CD8-positive, alpha-beta memory T cell (primary cell): ENCODE results near the gene SEL1L3. TPM values are rescaled to one million over a fixed set of nuclear protein-coding genes. Genes with fewer than 3 reads are reported as not detected.

Experiments
- CTCF ChIA-PET: fragments of 350-600 bp; sonication (Branson Sonifier 250); formaldehyde crosslinking; loops from one replicate; lab custom pipeline; 2021; ENCODE audit warnings: antibody characterized with exemption; lab: Charles Lee
- POLR2A ChIA-PET: fragments of 350-600 bp; sonication (Branson Sonifier 250); formaldehyde crosslinking; loops from one replicate; lab custom pipeline; 2021; ENCODE audit warnings: antibody characterized with exemption; lab: Charles Lee
- DNase-seq, 5 donors: peaks; one replicate each; pipeline versions ENCODE4 v3.0.0 to v3.0.0-alpha.2; 2020 to 2022; ENCODE audit warnings: mixed read lengths in 1 of 5
- H3K27ac ChIP-seq: one replicate; pipeline ENCODE4 v1.7.0; 2013; ENCODE audit warnings: low read depth, mild to moderate bottlenecking, low read length, moderate library complexity
- H3K27me3 ChIP-seq: 2 replicates; pipeline ENCODE4 v1.7.0; 2013; ENCODE audit warnings: low read length, mild to moderate bottlenecking; ENCODE audit not compliant: insufficient read depth, poor library complexity, severe bottlenecking
- H3K36me3 ChIP-seq: 2 replicates; pipeline ENCODE4 v1.7.0; 2013; ENCODE audit warnings: mild to moderate bottlenecking, low read length, moderate library complexity; ENCODE audit not compliant: insufficient read depth
- H3K4me1 ChIP-seq: 2 replicates; pipeline ENCODE4 v1.7.0; 2013; ENCODE audit warnings: mild to moderate bottlenecking, low read length, moderate library complexity; ENCODE audit not compliant: insufficient read depth
- H3K4me3 ChIP-seq: 2 replicates; pipeline ENCODE4 v1.7.0; 2013; ENCODE audit warnings: mild to moderate bottlenecking, low read length
- H3K9me3 ChIP-seq: 2 replicates; pipeline ENCODE4 v1.7.0; 2013; ENCODE audit warnings: mild to moderate bottlenecking, low read length
- H3K27ac Mint-ChIP-seq, 8 donors: one replicate each; pipeline ENCODE4 v1.8.0; 2020 to 2021; ENCODE audit warnings: mixed read lengths in 8 of 8, mild to moderate bottlenecking in 6 of 8, inconsistent platforms in 3 of 8, moderate library complexity in 3 of 8
- H3K27me3 Mint-ChIP-seq, 2 donors: one replicate each; pipeline ENCODE4 v1.8.0; 2020 to 2021; ENCODE audit warnings: mixed read lengths in 2 of 2, mild to moderate bottlenecking in 1 of 2, moderate library complexity in 1 of 2
- H3K36me3 Mint-ChIP-seq, 3 donors: one replicate each; pipeline ENCODE4 v1.8.0; 2020 to 2021; ENCODE audit warnings: mixed read lengths in 3 of 3, inconsistent platforms in 1 of 3, mild to moderate bottlenecking in 1 of 3
- H3K4me1 Mint-ChIP-seq, 3 donors: one replicate each; pipeline ENCODE4 v1.8.0; 2020 to 2021; ENCODE audit warnings: mixed read lengths in 3 of 3, inconsistent platforms in 1 of 3, mild to moderate bottlenecking in 1 of 3
- H3K4me3 Mint-ChIP-seq, 7 donors: one replicate each; pipeline ENCODE4 v1.8.0; 2020 to 2021; ENCODE audit warnings: mixed read lengths in 7 of 7, mild to moderate bottlenecking in 6 of 7, moderate library complexity in 4 of 7, inconsistent platforms in 2 of 7
- H3K9me3 Mint-ChIP-seq, 5 donors: one replicate each; pipeline ENCODE4 v1.8.0; 2020 to 2022; ENCODE audit warnings: mixed read lengths in 5 of 5, mild to moderate bottlenecking in 3 of 5, moderate library complexity in 2 of 5, inconsistent platforms in 1 of 5
- polyA plus RNA-seq: library from polyadenylated mRNA; unstranded; fragments of 300-500 nt; fragmentation: Illumina TruSeq; gene quantifications from one replicate; pipeline ENCODE4 v1.2.3, GENCODE V29; 2021
- total RNA-seq, 2 experiments: library from RNA; stranded (reverse); gene quantifications; one replicate each; pipeline ENCODE4 v1.2.3, GENCODE V29; 2021

The SEL1L3 gene
- total and polyA plus RNA-seq, 3 experiments from 2014 or later, result 36.4 to 63.7 (median 46.2) TPM

DNA sequence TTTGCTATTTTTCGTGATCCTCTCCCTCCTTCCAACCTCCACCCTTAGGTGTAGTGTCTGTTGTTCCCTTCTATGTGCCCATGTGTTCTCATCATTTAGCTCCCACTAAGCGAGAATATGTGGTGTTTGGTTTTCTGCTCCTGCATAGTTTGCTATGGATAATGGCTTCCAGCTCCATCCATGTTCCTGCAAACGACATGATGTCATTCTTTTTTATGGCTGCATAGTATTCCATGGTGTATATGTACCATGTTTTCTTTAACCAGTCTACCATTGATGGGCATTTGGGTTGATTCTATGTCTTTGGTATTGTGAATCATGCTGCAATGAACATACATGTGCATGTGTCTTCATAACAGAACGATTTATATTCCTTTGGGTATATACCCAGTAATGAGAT lies 102.7 kb downstream of the SEL1L3 start:
- Mint-ChIP-seq H3K4me1 (no peaks in the 10 kb centered on the region), H3K27me3 (no peaks in the 10 kb centered on the region), H3K36me3 (peaks cover 22 to 93% (median 41%) of the 10 kb centered on the region in 3 donors), H3K4me3 (no peak overlapping the region), H3K27ac (peak overlapping the region in 1 of 8 donors; percentile 45), H3K9me3 (no peaks in the 10 kb centered on the region)
- peaks cover 29% of the 10 kb centered on the region for H3K36me3 ChIP-seq
- no peak overlapping the region for H3K27ac ChIP-seq
- no peak for DNase-seq
- H3K4me1 ChIP-seq, result no peaks in the 10 kb centered on the region
- no peaks in the 10 kb centered on the region for H3K9me3 ChIP-seq
- no peak overlapping the region for H3K4me3 ChIP-seq
- POLR2A ChIA-PET, result no interaction called here
- no peaks in the 10 kb centered on the region for H3K27me3 ChIP-seq
- CTCF ChIA-PET, result no interaction called here

DNA sequence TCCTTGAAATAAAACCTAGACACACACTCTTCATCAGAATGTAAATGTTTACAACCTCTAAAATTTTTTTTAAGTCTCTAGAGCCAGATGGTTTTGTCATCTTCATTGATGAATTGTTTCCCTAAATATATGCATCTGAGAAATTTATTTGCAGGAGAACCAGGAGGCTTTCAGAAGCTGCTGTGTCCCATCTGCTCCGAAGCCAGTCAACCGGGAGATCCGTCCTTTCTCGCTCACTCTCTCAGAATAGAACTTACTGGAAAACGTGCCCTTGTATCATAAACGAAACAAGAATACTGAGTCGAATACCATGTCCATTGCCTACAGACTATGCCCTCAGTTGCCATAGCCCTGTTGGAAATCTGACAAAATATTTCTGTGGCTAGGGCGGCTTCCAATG lies 103.7 kb downstream of the SEL1L3 start:
- ChIA-PET POLR2A (no interaction called here), CTCF (no interaction called here)
- H3K4me3 Mint-ChIP-seq, result no peak overlapping the region
- Histone ChIP-seq H3K27me3 (no peaks in the 10 kb centered on the region), H3K36me3 (peaks cover 24% of the 10 kb centered on the region), H3K9me3 (no peaks in the 10 kb centered on the region), H3K4me1 (no peaks in the 10 kb centered on the region), H3K4me3 (no peak overlapping the region), H3K27ac (no peak overlapping the region)
- H3K27me3 Mint-ChIP-seq, result no peaks in the 10 kb centered on the region
- no peaks in the 10 kb centered on the region for H3K9me3 Mint-ChIP-seq
- H3K36me3 Mint-ChIP-seq, result peaks cover 18 to 90% (median 39%) of the 10 kb centered on the region in 3 donors
- no peak for DNase-seq
- H3K4me1 Mint-ChIP-seq, result no peaks in the 10 kb centered on the region
- no peak overlapping the region for H3K27ac Mint-ChIP-seq

DNA sequence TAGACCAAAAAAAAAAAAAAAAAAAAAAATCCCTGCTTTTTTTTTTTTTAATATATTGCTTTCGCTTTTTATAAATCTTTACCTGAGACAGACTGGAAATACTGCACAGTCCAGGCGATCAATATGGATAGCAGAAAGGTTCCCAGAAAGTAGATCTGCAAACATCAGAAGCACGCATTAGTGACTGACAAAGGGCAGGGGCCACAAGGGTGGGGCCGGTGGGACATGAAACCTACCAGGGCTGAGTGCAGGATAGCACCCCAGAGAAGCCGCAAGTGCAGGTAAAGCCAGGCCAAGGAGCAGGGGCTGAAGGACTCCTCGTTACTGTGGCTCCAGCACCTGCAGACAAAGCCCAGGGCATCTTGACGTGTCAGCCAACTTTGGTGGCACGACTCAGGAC lies 105.3 kb downstream of the SEL1L3 start:
- peaks cover 19% of the 10 kb centered on the region for H3K36me3 ChIP-seq
- POLR2A ChIA-PET, result no interaction called here
- H3K27me3 Mint-ChIP-seq, result no peaks in the 10 kb centered on the region

DNA sequence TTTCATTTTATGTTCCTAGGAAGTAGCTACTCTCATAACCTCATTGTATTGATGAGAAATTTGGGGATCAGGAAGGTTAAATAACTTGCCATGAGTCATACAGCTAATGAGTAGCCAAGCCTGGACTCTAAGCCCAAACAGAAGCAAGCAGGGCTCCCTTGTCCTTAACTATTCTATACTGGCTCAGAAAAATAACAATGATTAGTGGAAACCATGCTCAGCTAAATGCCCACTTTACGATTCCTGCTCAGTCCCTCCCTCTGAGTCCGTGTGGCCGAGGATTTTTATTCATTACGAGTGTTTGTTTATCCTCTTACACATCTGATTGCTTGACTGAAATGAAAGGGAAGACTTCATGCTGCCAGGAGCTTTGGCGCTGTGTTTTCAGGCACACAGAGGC lies 106.3 kb downstream of the SEL1L3 start:
- Histone ChIP-seq H3K36me3 (peaks cover 19% of the 10 kb centered on the region), H3K4me1 (no peaks in the 10 kb centered on the region), H3K27me3 (no peaks in the 10 kb centered on the region), H3K4me3 (no peak overlapping the region), H3K27ac (no peak overlapping the region), H3K9me3 (no peaks in the 10 kb centered on the region)
- ChIA-PET CTCF (no interaction called here), POLR2A (interaction anchor here (0.6 kb wide), 1 partner anchor 10 kb away, joined by 3 read pairs; no protein-coding TSS in a partner anchor)
- DNase-seq, result no peak
- Mint-ChIP-seq H3K4me3 (no peak overlapping the region), H3K4me1 (no peaks in the 10 kb centered on the region), H3K36me3 (peaks cover 14 to 77% (median 33%) of the 10 kb centered on the region in 3 donors), H3K9me3 (no peaks in the 10 kb centered on the region), H3K27me3 (no peaks in the 10 kb centered on the region), H3K27ac (peak overlapping the region in 1 of 8 donors; percentile 20)

More for the DNA sequence above, 105.3 kb downstream of the SEL1L3 start:
- no peaks in the 10 kb centered on the region for H3K9me3 ChIP-seq
- Mint-ChIP-seq H3K4me3 (no peak overlapping the region), H3K9me3 (no peaks in the 10 kb centered on the region), H3K4me1 (no peaks in the 10 kb centered on the region), H3K27ac (no peak overlapping the region), H3K36me3 (peaks cover 14 to 83% (median 36%) of the 10 kb centered on the region in 3 donors)
- no peak overlapping the region for H3K4me3 ChIP-seq
- no peaks in the 10 kb centered on the region for H3K27me3 ChIP-seq
- H3K27ac ChIP-seq, result no peak overlapping the region
- no peaks in the 10 kb centered on the region for H3K4me1 ChIP-seq
- CTCF ChIA-PET, result no interaction called here
- no peak for DNase-seq

DNA sequence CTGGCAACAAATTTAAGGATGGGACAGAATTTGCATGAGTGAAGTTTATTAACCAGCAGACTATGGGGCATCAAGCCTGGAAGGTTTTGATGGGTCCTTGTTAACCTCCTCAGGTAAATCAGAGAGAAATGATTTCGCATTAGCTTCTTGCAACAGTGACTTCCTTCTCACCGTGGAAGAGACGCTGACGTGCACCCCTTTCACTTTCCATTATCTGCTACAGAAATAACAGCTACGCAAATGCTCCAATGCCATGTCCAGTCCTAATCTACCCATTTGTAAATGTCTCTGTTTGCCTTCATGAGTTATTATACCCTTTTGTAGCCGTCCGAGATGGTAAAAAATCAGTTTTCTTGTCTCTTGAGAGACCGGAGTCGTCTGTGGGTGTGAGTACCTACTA lies 106.9 kb downstream of the SEL1L3 start:
- Mint-ChIP-seq H3K27ac (no peak overlapping the region), H3K4me3 (no peak overlapping the region), H3K36me3 (peaks cover 14 to 76% (median 34%) of the 10 kb centered on the region in 3 donors), H3K9me3 (no peaks in the 10 kb centered on the region), H3K4me1 (no peaks in the 10 kb centered on the region), H3K27me3 (no peaks in the 10 kb centered on the region)
- peaks cover 16% of the 10 kb centered on the region for H3K36me3 ChIP-seq
- ChIA-PET POLR2A (no interaction called here), CTCF (no interaction called here)
- no peaks in the 10 kb centered on the region for H3K9me3 ChIP-seq
- H3K27me3 ChIP-seq, result no peaks in the 10 kb centered on the region
- DNase-seq, result no peak
- H3K4me3 ChIP-seq, result no peak overlapping the region
- H3K27ac ChIP-seq, result no peak overlapping the region
- H3K4me1 ChIP-seq, result no peaks in the 10 kb centered on the region

DNA sequence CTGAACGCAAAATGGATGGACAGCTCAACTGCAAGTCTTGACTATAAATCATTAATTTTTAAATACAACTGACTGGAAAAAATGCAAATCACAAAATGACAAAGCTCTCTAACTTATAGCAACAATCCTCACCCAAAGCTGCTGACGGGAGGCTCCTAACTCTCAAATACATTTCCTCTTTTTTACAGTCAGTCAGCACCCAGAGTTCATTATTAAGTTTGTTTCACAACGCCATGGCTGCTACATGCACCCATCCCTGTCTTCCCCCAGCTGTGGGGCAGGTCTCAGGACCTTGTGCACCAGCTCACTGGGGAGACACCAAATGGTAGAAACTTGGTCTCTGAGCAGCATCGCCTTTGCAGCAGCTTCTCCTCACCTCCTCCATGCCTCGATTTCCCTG lies 109.5 kb downstream of the SEL1L3 start:
- no peaks in the 10 kb centered on the region for H3K4me1 ChIP-seq
- H3K4me3 Mint-ChIP-seq, result no peak overlapping the region
- H3K36me3 ChIP-seq, result peaks cover 5% of the 10 kb centered on the region
- no peak overlapping the region for H3K27ac Mint-ChIP-seq
- H3K36me3 Mint-ChIP-seq, result peaks cover 7 to 70% (median 29%) of the 10 kb centered on the region in 3 donors
- H3K4me3 ChIP-seq, result no peak overlapping the region
- no peaks in the 10 kb centered on the region for H3K27me3 ChIP-seq
- no peaks in the 10 kb centered on the region for H3K9me3 Mint-ChIP-seq
- H3K27me3 Mint-ChIP-seq, result no peaks in the 10 kb centered on the region
- ChIA-PET CTCF (no interaction called here), POLR2A (interaction anchor here (0.6 kb wide), 1 partner anchor 87 kb away, joined by 3 read pairs; no protein-coding TSS in a partner anchor)
- no peaks in the 10 kb centered on the region for H3K4me1 Mint-ChIP-seq
- H3K9me3 ChIP-seq, result no peaks in the 10 kb centered on the region
- no peak for DNase-seq
- no peak overlapping the region for H3K27ac ChIP-seq

DNA sequence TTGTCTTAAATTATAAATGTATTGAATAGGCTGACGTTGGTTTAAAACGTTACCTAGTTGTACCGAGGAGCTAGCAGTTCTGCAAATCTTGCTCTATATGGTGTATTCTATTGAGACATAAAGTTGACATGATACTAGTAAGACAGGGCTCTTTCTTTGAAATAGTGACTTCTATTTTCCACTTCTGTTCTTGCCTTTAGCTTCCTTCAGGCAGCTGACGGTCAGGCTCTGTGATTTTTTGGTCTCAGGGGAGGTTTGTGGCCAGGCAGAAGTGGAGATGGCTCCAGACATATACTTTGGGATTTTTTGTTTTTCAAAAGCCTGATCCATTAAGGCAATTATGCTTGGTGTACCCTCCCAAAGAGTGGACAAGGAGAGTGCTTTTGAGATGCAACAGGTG lies 111.9 kb downstream of the SEL1L3 start:
- DNase-seq, result no peak
- Histone ChIP-seq H3K27ac (no peak overlapping the region), H3K4me3 (no peak overlapping the region), H3K4me1 (no peaks in the 10 kb centered on the region), H3K27me3 (no peaks in the 10 kb centered on the region), H3K36me3 (no peaks in the 10 kb centered on the region), H3K9me3 (no peaks in the 10 kb centered on the region)
- Mint-ChIP-seq H3K27me3 (no peaks in the 10 kb centered on the region), H3K4me3 (no peak overlapping the region), H3K9me3 (no peaks in the 10 kb centered on the region), H3K36me3 (peaks cover 16 to 69% (median 25%) of the 10 kb centered on the region in 3 donors), H3K27ac (no peak overlapping the region), H3K4me1 (no peaks in the 10 kb centered on the region)
- CTCF ChIA-PET, result no interaction called here
- POLR2A ChIA-PET, result no interaction called here

DNA sequence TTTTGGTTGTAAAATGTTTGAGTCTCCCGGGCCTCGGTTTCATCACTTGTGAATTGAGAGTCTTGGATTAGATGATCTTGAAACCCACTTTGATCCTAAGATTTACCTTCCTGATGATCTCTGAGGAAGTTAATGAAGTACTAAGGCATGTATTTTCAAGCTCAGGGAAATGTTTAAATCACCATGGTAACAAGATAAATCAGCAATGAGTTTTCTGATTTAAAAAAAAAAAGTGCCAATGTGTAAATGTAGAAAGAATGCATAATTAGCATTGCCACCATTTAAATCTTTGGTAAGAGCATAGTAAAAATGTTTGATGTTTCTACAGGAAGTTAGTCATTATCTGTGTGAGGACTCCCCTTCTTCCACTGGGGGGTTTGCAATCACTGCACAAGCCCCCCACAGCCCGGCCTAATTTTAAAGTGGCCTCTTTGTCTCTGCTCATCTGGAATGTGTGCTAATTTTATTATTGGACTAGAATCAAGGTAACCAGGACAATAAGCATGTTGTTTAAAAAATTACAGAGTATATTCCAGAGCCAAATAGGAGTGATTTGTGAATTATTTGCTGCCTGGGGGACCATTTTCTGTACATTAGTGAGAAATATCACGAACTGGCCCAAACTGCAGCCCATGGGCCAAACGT lies 113.5 kb downstream of the SEL1L3 start:
- DNase-seq, result no peak
- Mint-ChIP-seq H3K36me3 (peaks cover 16 to 64% (median 21%) of the 10 kb centered on the region in 3 donors), H3K27me3 (no peaks in the 10 kb centered on the region), H3K9me3 (no peaks in the 10 kb centered on the region), H3K4me1 (no peaks in the 10 kb centered on the region), H3K4me3 (no peak overlapping the region), H3K27ac (peak overlapping the region in 2 of 8 donors; percentile 29 to 38)
- H3K36me3 ChIP-seq, result no peaks in the 10 kb centered on the region
- no peak overlapping the region for H3K27ac ChIP-seq
- H3K4me1 ChIP-seq, result no peaks in the 10 kb centered on the region
- H3K4me3 ChIP-seq, result no peak overlapping the region
- POLR2A ChIA-PET, result no interaction called here
- H3K9me3 ChIP-seq, result no peaks in the 10 kb centered on the region
- CTCF ChIA-PET, result no interaction called here
- no peaks in the 10 kb centered on the region for H3K27me3 ChIP-seq
